PC-9 (cell line): ENCODE data around the gene PPP2CA. TPM values are rescaled to one million over a fixed set of nuclear protein-coding genes. Genes with fewer than 3 reads are reported as not detected.

ENCODE experiments used
- BruUV-seq: library from RNA; stranded (reverse); fragments of 400-500 nt; replicated peaks from 2 replicates; lab custom pipeline; 2021; lab: Mats Ljungman, UMichigan
- CTCF ChIA-PET: fragments of 300-600 bp; sonication (Branson Sonifier 250); formaldehyde crosslinking; loops from one replicate; lab custom pipeline; 2022; ENCODE audit warnings: antibody characterized with exemption; lab: Charles Lee
- POLR2A ChIA-PET: fragments of 300-600 bp; sonication (Branson Sonifier 250); formaldehyde crosslinking; loops from one replicate; lab custom pipeline; 2022; ENCODE audit warnings: antibody characterized with exemption; ENCODE audit not compliant: unreplicated experiment; lab: Charles Lee
- DNase-seq, 2 experiments: peaks; one replicate each; pipeline versions ENCODE4 v3.0.0 to v3.0.0-alpha.2; 2015 to 2022; ENCODE audit warnings: mixed read lengths in 1 of 2
- H2AFZ ChIP-seq: fragments of 200-600 bp; sonication (generic); 2 replicates; pipeline ENCODE4 v1.8.1; 2017; ENCODE audit warnings: antibody characterized with exemption
- H3F3A ChIP-seq: fragments of 200-600 bp; sonication (generic); 2 replicates; pipeline ENCODE4 v1.8.1; 2017; ENCODE audit warnings: antibody characterized with exemption, mild to moderate bottlenecking, low read depth; ENCODE audit not compliant: insufficient read depth
- H3K27ac ChIP-seq: fragments of 200-600 bp; sonication (generic); 2 replicates; pipeline ENCODE4 v1.6.1; 2016; ENCODE audit warnings: mixed run types
- H3K27me3 ChIP-seq: fragments of 200-600 bp; sonication (generic); 2 replicates; pipeline ENCODE4 v1.6.1; 2016; ENCODE audit warnings: low read depth, mixed run types; ENCODE audit not compliant: insufficient read depth
- H3K36me3 ChIP-seq: fragments of 200-600 bp; sonication (generic); 2 replicates; pipeline ENCODE4 v1.6.1; 2016; ENCODE audit warnings: low read depth, mixed run types
- H3K4me1 ChIP-seq: fragments of 200-600 bp; sonication (generic); replicated peaks from 2 replicates; pipeline ENCODE4 v1.6.1; 2016; ENCODE audit warnings: mixed run types; ENCODE audit not compliant: insufficient read depth
- H3K4me2 ChIP-seq: fragments of 200-600 bp; sonication (generic); 2 replicates; pipeline ENCODE4 v1.6.1; 2017; ENCODE audit warnings: mixed run types
- H3K4me3 ChIP-seq: fragments of 200-600 bp; sonication (generic); 2 replicates; pipeline ENCODE4 v1.6.1; 2016; ENCODE audit warnings: mixed run types
- H3K79me2 ChIP-seq: fragments of 200-600 bp; sonication (generic); 2 replicates; pipeline ENCODE4 v1.6.1; 2017; ENCODE audit warnings: low read depth, mixed run types
- H3K9me2 ChIP-seq: fragments of 200-600 bp; sonication (generic); 2 replicates; pipeline ENCODE4 v1.8.1; 2017; ENCODE audit warnings: mild to moderate bottlenecking; ENCODE audit not compliant: insufficient read depth
- H3K9me3 ChIP-seq: fragments of 200-600 bp; sonication (generic); 2 replicates; pipeline ENCODE4 v1.8.1; 2016; ENCODE audit warnings: low read depth; ENCODE audit not compliant: insufficient read depth
- H4K20me1 ChIP-seq: fragments of 200-600 bp; sonication (generic); 2 replicates; pipeline ENCODE4 v1.8.1; 2017; ENCODE audit not compliant: insufficient read depth
- EZH2 ChIP-seq: fragments of 200-600 bp; sonication (generic); IDR thresholded peaks from 2 replicates; pipeline ENCODE4 v1.8.0; 2017; ENCODE audit warnings: antibody characterized with exemption, low read depth
- intact Hi-C: fragments of 100-400 bp; cut with micrococcal nuclease; formaldehyde crosslinking; loops from one replicate; pipeline ENCODE4 v1.10.0; 2022; ENCODE audit not compliant: unreplicated experiment
- total RNA-seq: library from RNA; stranded (reverse); gene quantifications from 2 replicates; pipeline ENCODE4 v1.2.3, GENCODE V29; 2021
- TF ChIP-seq, protein P1 (sequence below): fragments of 200-600 bp; sonication (generic); conservative IDR thresholded peaks from 2 replicates; pipeline ENCODE4 v1.6.1; 2017; ENCODE audit warnings: mixed run types, antibody characterized with exemption, mild to moderate bottlenecking, moderate library complexity

PPP2CA gene
- total RNA-seq, 1 experiment from 2014 or later = 149 TPM

DNA sequence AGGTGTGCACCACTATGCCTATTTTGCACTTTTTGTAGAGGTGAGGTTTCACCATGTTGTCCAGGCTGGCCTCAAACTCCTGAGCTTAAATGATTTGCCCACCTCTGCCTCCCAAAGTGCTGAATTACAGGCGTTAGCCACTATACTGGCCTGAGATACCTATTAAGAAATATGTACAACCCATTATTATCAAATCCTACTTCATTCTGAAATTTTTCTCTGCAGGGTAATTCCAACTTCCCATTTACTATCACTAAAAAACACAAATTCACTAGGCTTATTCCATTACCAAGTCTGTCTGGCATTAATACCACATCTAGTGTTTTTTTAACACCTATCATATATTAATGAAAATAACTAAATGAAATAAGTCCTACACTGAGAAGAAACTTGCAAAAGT is 18.2 kb downstream of the PPP2CA start:
- Histone ChIP-seq H3K36me3 (peaks cover 21% of the 10 kb centered on the region), H3F3A (peaks cover 19% of the 10 kb centered on the region), H3K27me3 (no peaks in the 10 kb centered on the region), H3K4me1 (no peaks in the 10 kb centered on the region), H3K27ac (no peak overlapping the region), H4K20me1 (peaks cover 91% of the 10 kb centered on the region), H3K4me2 (no peak overlapping the region), H3K4me3 (no peak overlapping the region), H2AFZ (no peak overlapping the region), H3K9me3 (no peaks in the 10 kb centered on the region), H3K79me2 (peaks cover 98% of the 10 kb centered on the region), H3K9me2 (no peaks in the 10 kb centered on the region)
- intact Hi-C loops = no loop called here
- no TSS peak for BruUV-seq
- POLR2A ChIA-PET = no interaction called here
- CTCF ChIA-PET = no interaction called here
- no peak for DNase-seq
- no peak for TF ChIP-seq EZH2
- TF ChIP-seq, protein P1, sequence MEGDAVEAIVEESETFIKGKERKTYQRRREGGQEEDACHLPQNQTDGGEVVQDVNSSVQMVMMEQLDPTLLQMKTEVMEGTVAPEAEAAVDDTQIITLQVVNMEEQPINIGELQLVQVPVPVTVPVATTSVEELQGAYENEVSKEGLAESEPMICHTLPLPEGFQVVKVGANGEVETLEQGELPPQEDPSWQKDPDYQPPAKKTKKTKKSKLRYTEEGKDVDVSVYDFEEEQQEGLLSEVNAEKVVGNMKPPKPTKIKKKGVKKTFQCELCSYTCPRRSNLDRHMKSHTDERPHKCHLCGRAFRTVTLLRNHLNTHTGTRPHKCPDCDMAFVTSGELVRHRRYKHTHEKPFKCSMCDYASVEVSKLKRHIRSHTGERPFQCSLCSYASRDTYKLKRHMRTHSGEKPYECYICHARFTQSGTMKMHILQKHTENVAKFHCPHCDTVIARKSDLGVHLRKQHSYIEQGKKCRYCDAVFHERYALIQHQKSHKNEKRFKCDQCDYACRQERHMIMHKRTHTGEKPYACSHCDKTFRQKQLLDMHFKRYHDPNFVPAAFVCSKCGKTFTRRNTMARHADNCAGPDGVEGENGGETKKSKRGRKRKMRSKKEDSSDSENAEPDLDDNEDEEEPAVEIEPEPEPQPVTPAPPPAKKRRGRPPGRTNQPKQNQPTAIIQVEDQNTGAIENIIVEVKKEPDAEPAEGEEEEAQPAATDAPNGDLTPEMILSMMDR = no peak

DNA sequence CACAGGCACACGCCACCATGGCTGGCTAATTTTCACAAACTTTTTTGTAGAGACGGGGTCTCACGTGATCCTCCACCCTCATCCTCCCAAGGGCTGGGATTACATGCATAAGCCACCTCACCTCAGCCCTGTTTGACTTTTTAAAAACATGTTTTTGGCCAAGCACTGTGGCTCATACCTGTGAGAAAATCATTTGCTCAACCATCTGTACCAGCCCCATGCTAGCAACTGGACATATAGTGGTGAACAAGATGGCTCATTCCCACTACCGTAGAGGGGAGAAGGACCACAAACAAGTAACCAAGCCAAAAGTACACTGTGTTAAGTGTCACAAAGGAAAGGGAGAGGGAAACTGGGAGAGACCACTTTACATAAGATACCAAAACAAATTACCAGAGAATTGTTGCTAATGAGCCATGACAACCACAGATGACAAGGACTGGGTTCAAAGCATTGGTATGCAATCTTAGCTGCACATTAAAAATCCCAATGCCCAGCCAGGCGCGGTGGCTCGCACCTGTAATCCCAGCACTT is 19.2 kb downstream of the PPP2CA start:
- H3K79me2 ChIP-seq = peaks cover 94% of the 10 kb centered on the region
- no peak overlapping the region for H2AFZ ChIP-seq
- H3K27ac ChIP-seq = no peak overlapping the region
- no peak for TF ChIP-seq EZH2
- TF ChIP-seq, protein P1 = no peak
- no peaks in the 10 kb centered on the region for H3K27me3 ChIP-seq
- ChIA-PET POLR2A (no interaction called here), CTCF (no interaction called here)
- H3K4me3 ChIP-seq = no peak overlapping the region
- peaks cover 87% of the 10 kb centered on the region for H4K20me1 ChIP-seq
- H3F3A ChIP-seq = peaks cover 26% of the 10 kb centered on the region
- H3K4me1 ChIP-seq = no peaks in the 10 kb centered on the region
- peaks cover 22% of the 10 kb centered on the region; the same call in 1 of the 2 replicates for H3K36me3 ChIP-seq
- DNase-seq = no peak
- H3K9me2 ChIP-seq = no peaks in the 10 kb centered on the region
- no peaks in the 10 kb centered on the region for H3K9me3 ChIP-seq
- intact Hi-C loops = no loop called here
- no peak overlapping the region for H3K4me2 ChIP-seq
- no TSS peak for BruUV-seq

DNA sequence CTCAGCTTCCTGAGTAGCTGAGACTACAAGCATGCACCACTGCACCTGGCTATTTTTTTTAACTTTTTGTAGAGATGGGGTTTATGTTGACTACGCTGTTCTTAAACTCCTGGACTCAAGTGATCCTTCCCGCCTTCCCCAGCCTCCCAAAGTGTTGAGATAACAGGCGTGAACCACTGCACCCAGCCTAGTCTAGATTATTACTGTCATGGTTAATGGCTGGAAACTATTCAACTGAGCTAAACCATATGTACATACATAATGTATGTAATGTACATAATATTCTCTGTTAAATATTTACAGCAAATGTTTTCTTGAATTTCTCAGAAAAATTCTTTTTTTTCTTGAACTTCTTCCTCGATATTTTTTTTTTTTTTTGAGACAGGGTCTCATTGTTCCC is 21.3 kb downstream of the PPP2CA start:
- TF ChIP-seq, protein P1 = no peak
- no peak for TF ChIP-seq EZH2
- POLR2A ChIA-PET = no interaction called here
- no peak overlapping the region for H3K4me3 ChIP-seq
- CTCF ChIA-PET = no interaction called here
- peaks cover 83% of the 10 kb centered on the region for H4K20me1 ChIP-seq
- no peaks in the 10 kb centered on the region for H3K27me3 ChIP-seq
- H2AFZ ChIP-seq = no peak overlapping the region
- H3K27ac ChIP-seq = no peak overlapping the region
- H3K9me3 ChIP-seq = no peaks in the 10 kb centered on the region
- no peaks in the 10 kb centered on the region for H3K4me1 ChIP-seq
- peaks cover 89% of the 10 kb centered on the region for H3K79me2 ChIP-seq
- BruUV-seq = no TSS peak
- no peak for DNase-seq
- H3F3A ChIP-seq = peaks cover 35% of the 10 kb centered on the region
- intact Hi-C loops = no loop called here
- H3K36me3 ChIP-seq = peaks cover 42% of the 10 kb centered on the region
- H3K9me2 ChIP-seq = no peaks in the 10 kb centered on the region
- H3K4me2 ChIP-seq = no peak overlapping the region
